Putamen (tissue), 1 donor: ENCODE results near the gene BZW2.
"Not testable (repeated sequence)": the region's sequence is repeated elsewhere in the genome, so short reads cannot be mapped to it uniquely, and the experiment has no call there.

Experiments used
- DNase-seq: peaks from one replicate; pipeline ENCODE4 v3.0.0-alpha.2; 2016; ENCODE audit warnings: low spot score

The BZW2 gene

DNA sequence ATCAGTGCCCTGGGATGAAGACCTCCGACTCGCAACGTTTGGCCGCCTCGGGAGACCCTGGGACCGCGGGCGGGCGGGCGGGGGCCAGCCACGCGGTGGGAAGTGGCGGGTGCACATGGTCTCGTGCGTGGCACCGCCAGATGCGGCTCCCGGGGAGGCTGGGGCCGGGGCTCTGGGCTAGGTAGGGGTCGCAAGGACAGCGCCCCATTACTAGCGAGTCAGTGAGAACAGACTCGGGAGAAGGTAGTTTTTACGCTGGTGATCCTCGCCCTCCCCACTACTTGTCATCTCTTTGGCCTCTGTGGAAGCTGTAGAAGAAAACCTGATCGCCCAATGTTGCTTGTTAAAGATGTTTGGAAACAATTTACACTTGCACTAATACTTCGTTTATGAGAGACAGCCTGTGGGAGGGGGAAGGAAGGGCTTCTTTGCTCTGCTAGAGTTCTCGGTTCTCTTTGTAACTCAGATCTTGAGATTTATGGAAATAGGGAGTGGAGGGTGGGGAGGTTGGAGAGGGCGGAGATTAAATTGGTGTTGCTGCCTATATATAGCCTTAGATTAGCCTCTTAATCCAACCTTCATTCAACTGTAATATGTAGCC is 591 bp downstream of the BZW2 start:
- peak; percentile 46 for DNase-seq

DNA sequence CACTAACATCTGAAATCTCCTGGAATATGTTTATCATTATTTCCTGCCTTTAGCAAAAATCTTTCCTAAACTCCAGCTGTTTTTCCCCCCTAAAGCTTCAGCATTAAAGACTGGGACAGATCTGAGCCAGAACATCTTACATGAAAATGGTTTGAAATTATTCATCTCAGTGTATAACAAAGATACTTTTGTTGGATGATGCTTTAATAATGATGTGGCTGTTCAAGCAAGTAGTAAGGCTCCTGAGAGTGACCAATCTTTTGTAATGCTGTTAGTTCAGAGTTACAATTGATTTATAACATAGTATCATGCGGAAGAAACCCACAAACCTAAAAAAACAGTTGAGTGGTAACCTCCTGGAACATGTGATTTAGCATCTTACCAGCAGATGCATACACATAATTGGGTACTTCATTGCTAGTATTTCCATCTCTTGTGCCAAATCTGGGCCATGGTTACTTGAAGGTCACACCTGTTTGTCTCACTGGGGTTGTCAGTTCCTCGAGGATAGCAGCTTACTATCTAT is 1.5 kb downstream of the BZW2 start:
- no peak for DNase-seq

GRCh38 chr7:16648551-16648950 is 2.6 kb downstream of the BZW2 start:
- no peak for DNase-seq

DNA sequence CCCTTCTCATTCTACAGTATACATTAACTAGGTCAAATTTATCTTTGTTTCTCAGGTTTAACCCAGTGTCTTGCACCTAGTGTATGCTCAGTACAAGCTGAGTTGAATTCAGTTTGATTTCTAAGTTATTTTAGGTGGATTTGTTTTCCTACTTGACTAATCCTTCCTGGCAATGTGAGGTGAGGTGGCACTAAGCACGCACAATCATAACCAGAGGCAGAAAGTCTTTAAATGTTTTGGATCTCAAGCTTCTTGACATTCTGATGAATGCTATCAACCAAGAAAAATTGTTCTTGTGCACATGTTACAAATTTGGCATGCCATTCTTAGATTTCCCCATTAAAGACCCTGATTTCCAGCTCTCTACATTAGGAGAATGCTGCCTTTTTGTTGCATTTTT is 3.2 kb downstream of the BZW2 start:
- no peak for DNase-seq

DNA sequence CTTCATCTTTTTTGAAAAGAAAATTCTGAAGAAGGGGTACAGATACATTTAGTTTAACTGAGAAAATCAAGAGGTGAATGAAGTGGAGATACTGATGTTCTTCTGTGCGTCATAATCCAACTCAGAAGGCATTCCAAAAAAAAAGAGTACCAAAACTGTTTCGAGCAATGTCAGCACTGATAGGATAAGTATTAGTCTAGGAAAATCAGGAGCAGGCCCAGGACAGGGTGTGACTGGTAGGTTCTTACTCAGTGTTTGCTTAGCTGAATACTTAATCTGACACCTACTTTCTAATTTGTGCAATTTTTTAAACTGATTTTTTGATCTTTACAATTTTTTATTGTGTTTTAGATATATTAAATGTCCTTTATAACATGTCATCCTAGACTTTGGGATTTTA is 4.3 kb downstream of the BZW2 start:
- DNase-seq = no peak

DNA sequence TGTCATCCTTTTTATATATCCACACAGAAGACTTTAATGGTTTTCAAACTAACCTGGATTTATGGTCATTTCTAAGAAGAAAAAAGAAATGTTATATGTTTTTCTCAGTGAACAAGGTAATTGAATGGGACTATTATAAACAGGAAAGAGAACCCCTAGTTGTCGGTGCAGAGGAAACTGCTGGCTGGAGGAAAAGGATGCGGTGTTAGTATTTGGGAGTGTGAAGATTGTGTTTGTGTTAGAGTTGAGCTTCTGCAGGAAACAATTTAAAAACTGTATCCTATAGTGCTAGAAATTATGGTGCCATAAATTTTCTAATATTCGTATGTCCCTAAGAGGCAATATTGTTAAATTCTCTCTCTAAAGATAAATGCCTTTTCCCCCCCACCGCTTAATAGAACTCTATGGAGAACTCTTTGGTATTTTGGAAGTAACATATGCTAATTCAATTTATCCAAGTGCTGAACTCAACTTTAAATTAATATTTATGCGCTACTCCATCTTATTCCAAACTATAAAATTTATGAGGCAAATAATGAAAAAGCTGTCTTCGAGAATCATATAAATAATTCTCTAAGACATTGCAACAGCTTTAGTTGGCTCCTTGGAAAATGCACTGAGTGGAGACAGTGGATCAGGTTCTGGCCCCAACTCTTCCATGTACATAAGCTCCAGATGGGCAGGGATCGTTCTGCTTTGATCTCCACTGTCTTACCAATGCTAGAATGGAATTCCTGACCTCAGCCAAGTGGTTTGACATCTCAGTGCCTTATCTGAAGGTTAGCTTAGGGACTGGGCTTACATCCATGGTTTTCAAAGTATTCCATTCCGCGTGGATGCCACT is 5.6 kb downstream of the BZW2 start:
- no peak for DNase-seq

- DNase-seq = no peak
These were observed 6.2 kb downstream of the BZW2 start for GRCh38 chr7:16652240-16652583.

- DNase-seq = no peak
These were observed 6.9 kb downstream of the BZW2 start for GRCh38 chr7:16652888-16653287.

DNA sequence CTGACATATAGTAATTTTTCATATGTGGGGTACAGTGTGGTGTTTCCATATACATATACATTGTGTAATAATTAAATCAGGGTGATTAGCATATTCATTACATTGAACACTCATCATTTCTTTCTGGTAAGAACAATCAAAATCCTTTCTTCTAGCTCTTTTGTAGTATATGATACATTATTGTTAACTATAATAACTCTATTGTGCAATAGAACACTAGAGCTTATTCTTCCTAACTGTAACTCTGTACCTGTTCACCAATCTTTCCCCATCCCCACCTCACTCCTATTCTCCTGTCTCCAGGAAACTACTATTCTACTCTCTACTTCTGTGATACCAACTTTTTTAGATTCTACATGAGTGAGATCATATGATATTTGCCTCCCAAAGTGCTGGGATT is 9.4 kb downstream of the BZW2 start:
- DNase-seq = no peak

GRCh38 chr7:16656141-16656540 is 10.2 kb downstream of the BZW2 start:
- DNase-seq = no peak

GRCh38 chr7:16657656-16658279 is 11.8 kb downstream of the BZW2 start:
- no peak for DNase-seq

DNA sequence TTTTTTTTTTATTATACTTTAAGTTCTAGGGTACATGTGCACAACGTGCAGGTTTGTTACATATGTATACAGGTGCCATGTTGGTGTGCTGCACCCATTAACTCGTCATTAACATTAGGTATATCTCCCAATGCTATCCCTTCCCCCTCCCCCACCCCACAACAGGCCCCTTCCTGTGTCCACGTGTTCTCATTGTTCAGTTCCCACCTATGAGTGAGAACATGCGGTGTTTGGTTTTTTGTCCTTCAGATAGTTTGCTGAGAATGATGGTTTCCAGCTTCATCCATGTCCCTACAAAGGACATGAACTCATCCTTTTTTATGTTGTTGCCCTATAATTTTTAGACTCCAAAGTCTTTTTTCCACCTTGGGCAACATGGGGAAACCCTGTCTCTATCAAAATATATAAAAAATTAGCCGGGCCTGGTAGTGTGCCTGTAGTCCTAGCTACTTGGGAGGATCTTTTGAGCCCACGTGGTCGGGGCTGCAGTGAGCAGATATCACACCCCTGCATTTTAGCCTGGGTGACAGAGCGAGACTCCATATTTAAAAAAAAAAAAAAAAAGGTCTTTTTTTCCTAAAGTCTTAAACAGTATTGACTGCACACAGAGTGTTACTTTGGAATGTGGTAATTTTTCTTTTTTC is 14.0 kb downstream of the BZW2 start:
- not testable (repeated sequence) for DNase-seq

DNA sequence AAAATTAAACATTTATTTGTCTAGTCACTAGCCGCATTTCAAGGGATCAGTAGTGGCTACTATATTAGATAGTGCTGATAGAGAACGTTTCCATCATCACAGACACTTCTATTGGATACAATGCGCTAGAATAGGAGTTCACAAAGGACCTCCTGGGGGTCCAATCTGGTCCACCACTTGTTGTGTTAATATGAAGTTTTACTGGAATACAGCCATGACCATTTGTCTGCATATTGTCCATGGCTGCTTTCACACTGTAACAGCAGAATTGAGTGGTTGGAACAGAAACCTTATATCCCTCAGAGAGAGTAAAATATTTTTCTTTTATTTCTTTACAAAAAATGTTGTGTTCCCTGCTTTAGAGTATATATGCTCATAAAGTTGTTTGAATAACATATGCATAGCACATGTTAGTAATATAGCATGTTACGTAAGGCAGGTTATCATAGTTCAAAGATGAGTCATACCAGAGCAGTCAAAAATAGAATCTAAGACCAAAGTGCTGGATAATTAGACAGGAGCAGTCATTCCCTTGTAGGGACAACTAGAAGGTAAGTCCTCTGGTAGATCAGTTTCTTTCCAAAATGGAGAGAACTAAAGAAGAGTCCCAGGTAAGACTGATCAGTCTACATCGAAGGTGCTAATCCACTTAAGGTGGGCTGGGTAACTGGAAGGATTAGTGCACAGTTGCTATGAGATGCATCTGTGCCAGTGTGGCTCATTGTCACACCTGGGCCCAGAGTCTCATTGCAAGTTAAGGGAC is 14.9 kb downstream of the BZW2 start:
- DNase-seq = no peak

DNA sequence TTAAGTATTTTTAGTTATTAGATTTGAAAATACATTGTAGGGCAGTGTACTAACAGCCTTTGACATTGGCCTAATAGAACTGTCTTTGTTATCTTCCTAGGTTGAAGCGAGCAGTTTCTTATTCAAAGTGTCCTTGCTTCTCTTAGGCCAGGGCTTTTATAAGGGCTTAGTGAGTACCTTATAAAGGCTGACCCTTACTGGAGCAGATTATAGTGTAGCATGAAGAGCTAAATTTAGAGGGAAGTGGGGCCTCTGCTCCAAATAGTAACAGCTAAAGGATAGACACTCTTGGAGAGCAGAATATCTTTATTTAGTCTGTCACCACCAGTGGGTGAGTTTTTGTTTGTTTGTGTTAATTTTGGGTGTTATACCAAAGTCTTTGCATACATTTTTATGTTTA is 15.9 kb downstream of the BZW2 start:
- DNase-seq = no peak

- DNase-seq = no peak
These were observed 21.4 kb downstream of the BZW2 start for GRCh38 chr7:16667355-16667754.

GRCh38 chr7:16668049-16668858 is 22.3 kb downstream of the BZW2 start:
- peak; percentile 52 for DNase-seq

DNA sequence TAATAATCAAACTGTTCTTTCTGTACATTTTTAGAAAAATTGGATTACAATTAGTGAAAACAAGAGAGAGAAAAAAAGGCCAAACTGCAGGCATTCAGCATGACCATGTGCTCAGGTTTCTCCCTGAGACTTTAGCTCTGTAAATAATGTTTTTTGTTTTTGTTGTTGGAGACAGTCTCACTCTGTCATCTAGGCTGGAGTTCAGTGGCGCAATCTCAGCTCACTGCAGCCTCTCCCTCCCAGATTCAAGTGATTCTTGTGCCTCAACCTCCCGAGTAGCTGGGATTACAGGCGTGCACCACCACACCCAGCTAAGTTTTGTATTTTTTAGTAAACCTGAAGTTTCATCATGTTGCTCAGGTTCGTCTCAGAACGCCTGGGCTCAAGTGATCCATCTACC is 23.0 kb downstream of the BZW2 start:
- DNase-seq = no peak

DNA sequence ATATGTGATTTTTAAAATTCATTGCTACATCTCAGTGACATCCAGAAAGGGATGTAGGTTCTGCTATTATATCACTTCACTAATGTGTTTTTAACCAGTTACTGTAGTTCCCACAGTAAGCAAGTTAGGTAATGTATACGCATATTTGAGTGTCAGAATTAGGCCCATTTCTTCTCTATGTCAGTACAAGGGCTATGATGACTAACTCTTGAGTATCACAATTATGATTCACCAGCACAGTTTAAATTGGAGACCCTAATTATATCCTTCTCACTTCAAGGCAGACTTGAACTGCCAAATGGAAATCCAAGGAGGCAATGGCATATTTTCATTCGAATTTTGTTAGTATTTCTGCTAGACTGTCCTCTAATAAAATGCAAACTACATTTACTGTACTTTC is 23.6 kb downstream of the BZW2 start:
- no peak for DNase-seq

- DNase-seq = no peak
These were observed 24.0 kb downstream of the BZW2 start for GRCh38 chr7:16670021-16670420.

DNA sequence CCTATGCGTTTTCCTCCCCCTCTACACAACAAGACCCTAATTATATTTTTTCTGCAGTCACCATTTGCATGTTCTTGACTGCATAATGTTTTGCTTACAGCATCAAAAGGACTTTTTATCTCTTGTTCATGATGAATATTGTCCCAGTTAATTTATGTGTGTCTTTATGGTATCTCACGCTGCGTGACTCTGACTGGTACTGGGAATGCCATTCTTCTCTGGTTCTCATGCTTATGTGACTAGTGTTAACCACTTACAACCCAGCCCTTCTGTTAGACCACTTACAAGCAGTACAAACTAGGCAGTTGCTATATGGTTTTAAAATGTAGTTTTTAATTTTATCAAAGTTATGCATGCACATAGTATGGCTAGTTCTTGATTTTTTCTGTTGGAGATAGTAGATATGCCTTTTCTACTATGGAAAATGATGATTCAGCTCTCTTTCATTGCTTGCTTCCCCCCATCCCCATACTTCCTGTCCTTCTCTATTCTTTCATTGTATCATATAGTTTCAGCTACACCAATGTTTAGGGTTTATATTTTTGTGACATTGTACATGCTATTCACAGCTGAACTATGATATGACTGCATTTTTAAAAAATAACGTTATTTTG is 24.9 kb downstream of the BZW2 start:
- no peak for DNase-seq

GRCh38 chr7:16671811-16672210 is 25.8 kb downstream of the BZW2 start:
- no peak for DNase-seq
